ENCODE data around the gene HMGXB3. TPM values are rescaled to one million over a fixed set of nuclear protein-coding genes. Genes with fewer than 3 reads are reported as not detected.
"Not testable (repeated sequence)": the region's sequence is repeated elsewhere in the genome, so short reads cannot be mapped to it uniquely, and the experiment has no call there.

The HMGXB3 gene
- total and polyA plus RNA-seq, 5 donors from 2014 or later = 11.0 to 51.5 (median 12.7) TPM

DNA sequence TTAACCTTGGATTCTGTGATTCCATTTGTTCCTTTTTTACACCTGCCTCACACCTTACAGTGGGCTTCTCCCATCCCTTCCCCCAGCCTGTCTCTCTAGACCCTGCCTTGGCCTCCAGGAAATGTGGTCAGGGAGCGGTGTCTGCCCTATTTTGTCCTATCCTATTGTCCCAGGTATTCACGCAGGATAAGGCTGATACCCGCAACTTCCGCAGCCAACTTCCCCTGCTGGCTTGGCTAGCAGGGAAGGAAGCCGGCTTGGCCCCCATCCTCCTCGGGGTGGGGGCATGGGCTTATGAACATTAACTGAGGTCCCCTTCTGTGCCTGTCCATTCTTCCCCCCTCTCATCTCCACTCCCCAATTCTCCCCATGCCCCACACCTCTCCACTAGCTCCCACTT, 82.3 kb downstream of the HMGXB3 start:
- H3K4me3 Mint-ChIP-seq = no peak overlapping the region

DNA sequence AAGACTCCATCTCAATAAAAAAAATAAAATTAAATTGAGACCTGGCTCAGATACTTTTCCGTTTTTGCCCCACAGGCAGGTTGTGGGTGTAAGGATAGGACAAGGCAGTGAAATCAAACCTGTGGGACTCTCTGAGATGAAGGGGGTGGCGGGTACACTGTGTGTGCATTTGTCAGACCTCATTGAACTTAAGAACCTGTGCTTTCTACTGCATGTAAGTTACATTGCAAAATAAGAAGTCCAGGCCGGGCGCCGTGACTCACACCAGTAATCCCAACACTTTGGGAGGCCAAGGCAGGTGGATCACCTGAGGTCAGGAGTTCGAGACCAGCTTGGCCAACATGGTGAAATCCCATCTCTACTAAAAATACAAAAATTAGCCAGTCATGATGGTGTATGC, 84.2 kb downstream of the HMGXB3 start:
- H3K36me3 Mint-ChIP-seq; H3K27me3 ChIP-seq (ENCODE audit: control insufficient read depth, insufficient read depth, low read length); H3K4me3 ChIP-seq (ENCODE audit: low read depth, low read length); H3K36me3 ChIP-seq (ENCODE audit: control insufficient read depth, insufficient read depth, low read length); H3K9me3 ChIP-seq (ENCODE audit: control insufficient read depth in 2 of 2, low read length in 2 of 2); H3K4me1 ChIP-seq (ENCODE audit: control insufficient read depth, insufficient read depth, low read length, poor library complexity, severe bottlenecking); H3K27ac Mint-ChIP-seq; H3K4me3 Mint-ChIP-seq; H3K9me3 Mint-ChIP-seq; H3K4me1 Mint-ChIP-seq; DNase-seq; ATAC-seq (ENCODE audit: low read depth in 2 of 2); H3K27ac ChIP-seq (ENCODE audit: insufficient read depth, low read length, poor library complexity, severe bottlenecking): not testable (repeated sequence)
- peaks cover 46% of the 10 kb centered on the region for H3K27me3 Mint-ChIP-seq

More for the DNA sequence above, 82.3 kb downstream of the HMGXB3 start:
- H3K9me3 Mint-ChIP-seq = peaks cover 0 to 4% (median 0%) of the 10 kb centered on the region in 7 donors
- Histone ChIP-seq H3K36me3 (ENCODE audit: control insufficient read depth, insufficient read depth, low read length) (no peaks in the 10 kb centered on the region), H3K27me3 (ENCODE audit: control insufficient read depth, insufficient read depth, low read length) (peaks cover 2% of the 10 kb centered on the region), H3K27ac (ENCODE audit: insufficient read depth, low read length, poor library complexity, severe bottlenecking) (no peak overlapping the region), H3K9me3 (ENCODE audit: control insufficient read depth in 2 of 2, low read length in 2 of 2) (no peaks in the 10 kb centered on the region), H3K4me3 (ENCODE audit: low read depth, low read length) (no peak overlapping the region), H3K4me1 (ENCODE audit: control insufficient read depth, insufficient read depth, low read length, poor library complexity, severe bottlenecking) (no peaks in the 10 kb centered on the region)
- H3K4me1 Mint-ChIP-seq = no peaks in the 10 kb centered on the region
- DNase-seq (no peak), ATAC-seq (ENCODE audit: low read depth in 2 of 2) (no peak)
- peaks cover 38% of the 10 kb centered on the region for H3K27me3 Mint-ChIP-seq
- no peak overlapping the region for H3K27ac Mint-ChIP-seq
- H3K36me3 Mint-ChIP-seq = no peaks in the 10 kb centered on the region

DNA sequence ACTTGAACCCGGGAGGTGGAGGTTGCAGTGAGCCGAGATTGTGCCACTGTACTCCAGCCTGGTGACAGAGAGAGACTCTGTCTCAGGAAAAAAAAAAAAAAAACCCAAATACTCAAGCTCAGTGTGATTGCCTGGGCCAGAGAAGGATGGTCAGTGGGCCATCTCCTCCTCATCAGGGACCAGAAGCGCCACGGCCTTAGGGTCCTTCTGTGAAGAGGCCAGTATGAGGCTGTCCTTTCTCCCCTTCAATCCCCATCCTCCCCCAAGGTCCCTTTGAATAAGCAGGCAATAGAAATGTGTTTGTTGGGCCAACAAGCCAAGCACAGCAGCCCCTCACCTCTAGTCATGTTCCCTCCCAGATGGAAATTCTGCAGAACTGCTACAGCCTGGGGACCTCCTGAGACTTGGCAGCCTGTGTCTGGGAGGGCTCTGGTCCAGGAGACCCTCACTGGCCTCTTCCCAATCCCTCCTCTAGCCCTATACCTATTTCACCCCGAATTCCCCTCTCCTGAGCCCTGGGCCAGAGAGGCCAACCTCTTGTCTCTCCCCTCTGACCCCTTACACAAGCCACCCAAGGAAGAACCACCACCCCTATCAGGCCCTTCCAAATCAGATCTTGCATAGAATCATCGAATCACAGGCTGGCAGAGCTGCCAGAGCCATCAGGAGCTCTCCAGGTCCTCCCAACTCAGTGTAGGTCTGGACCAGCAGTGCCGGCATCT, 84.8 kb downstream of the HMGXB3 start:
- Histone ChIP-seq H3K36me3 (ENCODE audit: control insufficient read depth, insufficient read depth, low read length) (no peaks in the 10 kb centered on the region), H3K4me3 (ENCODE audit: low read depth, low read length) (no peak overlapping the region), H3K27ac (ENCODE audit: insufficient read depth, low read length, poor library complexity, severe bottlenecking) (no peak overlapping the region), H3K27me3 (ENCODE audit: control insufficient read depth, insufficient read depth, low read length) (peaks cover 4% of the 10 kb centered on the region), H3K9me3 (ENCODE audit: control insufficient read depth in 2 of 2, low read length in 2 of 2) (no peaks in the 10 kb centered on the region), H3K4me1 (ENCODE audit: control insufficient read depth, insufficient read depth, low read length, poor library complexity, severe bottlenecking) (no peaks in the 10 kb centered on the region)
- Mint-ChIP-seq H3K27ac (no peak overlapping the region), H3K36me3 (no peaks in the 10 kb centered on the region), H3K4me3 (no peak overlapping the region), H3K9me3 (peaks cover 0 to 2% (median 0%) of the 10 kb centered on the region in 7 donors), H3K4me1 (no peaks in the 10 kb centered on the region), H3K27me3 (peaks cover 46% of the 10 kb centered on the region)
- ATAC-seq (ENCODE audit: low read depth in 2 of 2) (no peak), DNase-seq (no peak)

DNA sequence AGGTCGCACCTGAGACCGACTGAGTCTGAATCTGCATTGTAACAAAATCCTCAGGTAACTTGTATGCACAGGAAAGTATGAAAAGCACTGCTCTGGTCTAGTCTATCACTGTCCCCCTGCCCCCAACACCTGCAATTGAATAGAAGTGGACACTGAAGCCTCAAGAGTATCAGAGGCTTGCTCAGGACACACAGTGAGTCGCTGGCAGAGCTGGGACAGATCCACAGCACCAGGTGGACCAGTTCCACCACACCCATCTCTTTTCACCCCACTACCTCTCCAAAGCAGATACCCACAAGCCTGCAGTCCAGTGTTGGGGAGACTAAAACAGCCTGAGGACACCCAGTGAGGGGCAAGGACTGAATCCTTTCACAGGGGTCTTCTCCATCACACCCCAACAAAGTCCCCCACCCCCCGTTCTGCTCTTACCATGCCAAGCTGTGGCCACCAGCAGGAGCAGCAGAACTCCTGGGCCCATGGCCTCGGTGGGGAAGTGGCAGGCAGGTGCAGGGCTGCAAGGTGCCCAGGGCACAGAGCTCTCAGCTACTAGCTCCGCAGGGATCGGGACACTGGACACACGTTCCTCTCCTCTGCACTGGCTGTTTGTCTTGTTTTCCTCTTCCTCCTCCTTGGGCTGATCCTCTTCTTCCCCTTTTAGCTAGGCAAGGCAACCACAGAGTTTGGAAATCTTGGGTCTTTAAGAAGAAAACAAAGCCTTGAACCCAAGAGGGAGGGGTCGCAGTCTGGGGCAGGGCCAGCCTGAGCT, 85.6 kb downstream of the HMGXB3 start, which contains the start of gene CSF1R:
Gene CSF1R, minus strand, starts transcription at position 605 of the 766 bp plus-strand sequence. Its CDS starts 127 bp downstream, at position 478.
- Mint-ChIP-seq H3K27me3 (peaks cover 48% of the 10 kb centered on the region), H3K4me3 (no peak within 1 kb of the TSS), H3K36me3 (no peaks in the 10 kb centered on the region), H3K27ac (no peak within 1 kb of the TSS), H3K9me3 (peaks cover 0 to 2% (median 0%) of the 10 kb centered on the region in 7 donors), H3K4me1 (no peaks in the 10 kb centered on the region)
- Histone ChIP-seq H3K36me3 (ENCODE audit: control insufficient read depth, insufficient read depth, low read length) (no peaks in the 10 kb centered on the region), H3K27me3 (ENCODE audit: control insufficient read depth, insufficient read depth, low read length) (peaks cover 6% of the 10 kb centered on the region), H3K9me3 (ENCODE audit: control insufficient read depth in 2 of 2, low read length in 2 of 2) (no peaks in the 10 kb centered on the region), H3K4me1 (ENCODE audit: control insufficient read depth, insufficient read depth, low read length, poor library complexity, severe bottlenecking) (no peaks in the 10 kb centered on the region), H3K27ac (ENCODE audit: insufficient read depth, low read length, poor library complexity, severe bottlenecking) (no peak within 1 kb of the TSS), H3K4me3 (ENCODE audit: low read depth, low read length) (no peak within 1 kb of the TSS)
- no peak for DNase-seq
- ATAC-seq (ENCODE audit: low read depth in 2 of 2) = no peak

DNA sequence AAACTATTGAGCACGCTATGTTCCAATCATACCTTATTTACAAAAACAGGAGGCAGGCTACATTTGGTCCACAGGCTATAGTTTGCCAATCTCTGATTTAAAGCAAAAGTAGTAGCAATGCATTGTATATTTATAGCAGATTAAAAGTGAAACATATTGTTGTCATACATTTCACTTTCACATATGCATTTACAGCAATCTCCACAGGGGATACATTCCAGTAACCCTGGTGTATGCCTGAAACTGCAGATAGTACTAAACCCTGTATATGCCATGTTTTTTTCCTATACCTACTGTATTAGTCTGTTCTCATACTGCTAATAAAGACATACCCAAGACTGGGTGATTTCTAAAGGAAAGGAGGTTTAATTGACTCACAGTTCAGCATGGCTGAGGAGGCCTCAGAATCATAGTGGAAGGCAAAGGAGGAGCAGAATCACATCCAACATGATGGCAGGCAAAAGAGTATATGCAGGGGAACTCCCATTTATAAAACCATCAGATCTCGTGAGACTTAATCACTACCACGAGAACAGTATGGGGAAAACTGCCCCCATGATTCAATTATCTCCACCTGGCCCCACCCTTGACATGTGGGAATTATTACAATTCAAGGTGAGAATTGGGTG, 91.7 kb downstream of the HMGXB3 start:
- Histone ChIP-seq H3K4me1 (ENCODE audit: control insufficient read depth, insufficient read depth, low read length, poor library complexity, severe bottlenecking) (no peaks in the 10 kb centered on the region), H3K27ac (ENCODE audit: insufficient read depth, low read length, poor library complexity, severe bottlenecking) (no peak overlapping the region), H3K4me3 (ENCODE audit: low read depth, low read length) (no peak overlapping the region), H3K9me3 (ENCODE audit: control insufficient read depth in 2 of 2, low read length in 2 of 2) (no peaks in the 10 kb centered on the region), H3K27me3 (ENCODE audit: control insufficient read depth, insufficient read depth, low read length) (peaks cover 7% of the 10 kb centered on the region), H3K36me3 (ENCODE audit: control insufficient read depth, insufficient read depth, low read length) (no peaks in the 10 kb centered on the region)
- ATAC-seq (ENCODE audit: low read depth in 2 of 2) (no peak), DNase-seq (no peak)
- Mint-ChIP-seq H3K9me3 (peaks cover 0 to 6% (median 0%) of the 10 kb centered on the region in 7 donors), H3K27me3 (peaks cover 38% of the 10 kb centered on the region), H3K4me1 (no peaks in the 10 kb centered on the region), H3K4me3 (no peak overlapping the region), H3K27ac (no peak overlapping the region), H3K36me3 (no peaks in the 10 kb centered on the region)

DNA sequence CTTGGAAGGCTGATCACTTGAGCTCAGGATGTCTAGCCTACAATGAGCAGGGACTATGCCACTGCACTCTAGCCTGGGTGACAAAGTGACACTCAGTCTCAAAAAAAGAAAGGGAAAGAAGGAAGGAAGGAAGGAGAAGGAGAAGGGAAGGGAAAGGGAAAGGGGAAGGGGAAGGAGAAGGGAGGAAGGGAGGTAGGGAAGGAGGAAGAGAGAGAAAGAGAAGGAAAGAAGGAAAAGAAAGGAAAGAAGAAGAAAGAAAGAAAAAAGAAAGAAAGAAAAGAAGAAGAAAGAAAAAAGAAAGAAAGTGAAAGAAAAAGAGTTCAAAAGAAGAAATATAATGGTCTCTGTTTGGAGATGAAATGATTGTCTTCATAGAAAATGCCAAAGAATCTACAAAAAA, 96.6 kb downstream of the HMGXB3 start:
- Mint-ChIP-seq H3K4me3 (no peak overlapping the region), H3K9me3 (peaks cover 0 to 6% (median 0%) of the 10 kb centered on the region in 7 donors), H3K27ac (no peak overlapping the region), H3K27me3 (peaks cover 33% of the 10 kb centered on the region), H3K36me3 (no peaks in the 10 kb centered on the region), H3K4me1 (no peaks in the 10 kb centered on the region)
- DNase-seq (no peak), ATAC-seq (ENCODE audit: low read depth in 2 of 2) (no peak)
- Histone ChIP-seq H3K9me3 (ENCODE audit: control insufficient read depth in 2 of 2, low read length in 2 of 2) (no peaks in the 10 kb centered on the region), H3K36me3 (ENCODE audit: control insufficient read depth, insufficient read depth, low read length) (no peaks in the 10 kb centered on the region), H3K27ac (ENCODE audit: insufficient read depth, low read length, poor library complexity, severe bottlenecking) (no peak overlapping the region), H3K4me1 (ENCODE audit: control insufficient read depth, insufficient read depth, low read length, poor library complexity, severe bottlenecking) (no peaks in the 10 kb centered on the region), H3K4me3 (ENCODE audit: low read depth, low read length) (no peak overlapping the region), H3K27me3 (ENCODE audit: control insufficient read depth, insufficient read depth, low read length) (peaks cover 1% of the 10 kb centered on the region)

DNA sequence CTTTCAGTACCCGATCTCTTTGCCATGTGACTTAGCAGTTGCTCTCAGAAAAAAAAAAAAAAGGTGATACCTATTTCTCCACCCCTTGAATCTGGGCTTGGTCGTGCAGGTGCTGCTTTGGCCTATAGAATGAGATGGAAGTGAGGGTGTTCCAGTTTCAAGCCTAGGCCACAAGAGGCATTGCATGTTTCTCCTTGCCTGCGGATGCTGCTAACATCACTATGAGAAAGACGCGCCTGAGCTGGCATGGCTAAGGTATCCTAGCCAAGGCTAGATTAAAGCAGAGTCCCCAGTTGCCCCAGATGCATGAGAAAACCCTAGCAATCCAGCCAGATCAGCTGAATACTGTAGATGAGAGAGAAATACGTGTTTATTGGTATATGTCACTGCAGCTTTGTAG, 100.5 kb downstream of the HMGXB3 start:
- Mint-ChIP-seq H3K9me3 (peaks cover 0 to 2% (median 0%) of the 10 kb centered on the region in 7 donors), H3K27me3 (peaks cover 27% of the 10 kb centered on the region), H3K4me1 (no peaks in the 10 kb centered on the region), H3K27ac (no peak overlapping the region), H3K36me3 (no peaks in the 10 kb centered on the region), H3K4me3 (no peak overlapping the region)
- H3K27me3 ChIP-seq (ENCODE audit: control insufficient read depth, insufficient read depth, low read length) = peaks cover 1% of the 10 kb centered on the region
- H3K4me1 ChIP-seq (ENCODE audit: control insufficient read depth, insufficient read depth, low read length, poor library complexity, severe bottlenecking) = no peaks in the 10 kb centered on the region
- no peak for ATAC-seq (ENCODE audit: low read depth in 2 of 2)
- H3K27ac ChIP-seq (ENCODE audit: insufficient read depth, low read length, poor library complexity, severe bottlenecking) = no peak overlapping the region
- DNase-seq = no peak
- no peaks in the 10 kb centered on the region for H3K36me3 ChIP-seq (ENCODE audit: control insufficient read depth, insufficient read depth, low read length)
- H3K4me3 ChIP-seq (ENCODE audit: low read depth, low read length) = no peak overlapping the region
- H3K9me3 ChIP-seq (ENCODE audit: control insufficient read depth in 2 of 2, low read length in 2 of 2) = no peaks in the 10 kb centered on the region

Data from CD4-positive, CD25-positive, alpha-beta regulatory T cell (primary cell).